NCI-H1048 (cell line): ENCODE data around the gene LIG3.
"Not testable (repeated sequence)": the region's sequence is repeated elsewhere in the genome, so short reads cannot be mapped to it uniquely, and the experiment has no call there.

Experiments used
- DNase-seq: peaks from one replicate; lab custom pipeline; 2025; lab: John Stamatoyannopoulos, UW

LIG3 gene

DNA sequence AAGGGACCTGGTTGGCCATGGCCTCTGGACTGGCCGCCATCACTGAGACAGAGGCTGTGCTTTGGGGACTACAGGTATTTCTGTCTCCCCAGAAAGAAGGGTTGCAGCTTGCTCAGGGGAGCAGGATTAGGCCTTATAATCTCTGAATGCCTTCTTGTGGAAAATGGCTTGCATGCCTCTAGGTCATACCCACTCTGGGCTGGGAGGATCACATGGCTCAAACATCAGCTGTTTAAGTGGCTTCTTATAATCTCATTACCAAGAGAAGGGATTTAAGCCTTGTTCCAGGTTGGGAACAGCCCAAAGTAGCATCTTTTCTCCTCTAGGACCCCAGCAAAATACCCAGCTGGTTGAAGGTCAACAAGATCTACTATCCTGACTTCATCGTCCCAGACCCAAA is 19.1 kb downstream of the LIG3 start:
- no peak for DNase-seq

DNA sequence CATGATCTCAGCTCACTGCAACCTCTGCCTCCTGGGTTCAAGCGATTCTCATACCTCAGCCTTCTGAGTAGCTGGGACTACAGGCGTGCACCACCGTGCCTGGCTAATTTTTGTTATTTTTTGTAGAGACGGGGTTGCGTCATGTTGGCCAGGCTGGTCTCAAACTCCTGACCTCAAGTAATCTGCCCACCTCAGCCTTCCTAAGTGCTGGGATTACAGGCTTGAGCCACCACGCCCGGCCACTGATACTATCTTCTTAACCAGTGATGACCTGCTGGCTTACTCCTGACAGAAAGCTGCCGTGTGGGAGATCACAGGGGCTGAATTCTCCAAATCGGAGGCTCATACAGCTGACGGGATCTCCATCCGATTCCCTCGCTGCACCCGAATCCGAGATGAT is 20.7 kb downstream of the LIG3 start:
- DNase-seq = not testable (repeated sequence)

- no peak for DNase-seq
Observed at GRCh38 chr17:35001549-35001948, 21.2 kb downstream of the LIG3 start.

- no peak for DNase-seq
Observed at GRCh38 chr17:35002876-35003551, 22.7 kb downstream of the LIG3 start.

DNA sequence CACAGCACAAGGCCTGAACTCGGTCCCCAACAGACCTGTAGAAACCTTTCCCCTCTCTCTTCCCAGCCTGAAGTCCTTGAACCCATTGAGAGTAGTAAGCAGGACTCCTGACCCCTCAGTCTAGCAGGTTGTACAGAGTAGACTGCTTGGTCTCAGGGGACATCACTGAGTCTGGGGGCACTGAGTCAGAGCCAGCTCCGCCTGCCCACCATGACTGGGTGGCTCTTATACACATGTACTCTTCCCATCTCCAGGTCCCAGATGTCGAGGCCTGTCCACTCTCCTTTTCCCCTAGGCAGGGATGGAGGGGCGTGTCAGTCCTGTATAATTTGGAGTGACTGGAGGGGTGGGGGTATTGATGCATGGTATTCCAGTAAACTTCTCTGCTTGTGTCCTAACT is 23.5 kb downstream of the LIG3 start:
- no peak for DNase-seq

DNA sequence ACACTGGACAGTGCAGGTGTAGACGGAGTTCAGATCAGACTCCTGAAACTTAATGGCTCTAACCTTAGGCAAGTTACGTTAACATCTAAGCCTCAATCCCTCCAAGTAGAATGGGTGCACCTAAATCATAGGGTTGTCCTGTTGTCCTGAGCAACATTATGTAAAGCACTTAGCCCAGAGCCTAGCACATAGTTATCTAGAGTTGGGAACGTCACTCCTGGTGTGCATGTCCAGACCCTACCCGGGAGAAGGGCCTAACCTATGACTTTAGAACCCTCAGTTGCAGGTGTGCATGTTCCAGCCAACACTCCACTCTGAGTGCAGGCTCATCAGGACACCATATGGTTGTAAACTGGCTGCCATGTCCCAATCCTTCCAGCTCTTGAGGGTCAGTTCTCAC is 26.0 kb downstream of the LIG3 start:
- DNase-seq = no peak

DNA sequence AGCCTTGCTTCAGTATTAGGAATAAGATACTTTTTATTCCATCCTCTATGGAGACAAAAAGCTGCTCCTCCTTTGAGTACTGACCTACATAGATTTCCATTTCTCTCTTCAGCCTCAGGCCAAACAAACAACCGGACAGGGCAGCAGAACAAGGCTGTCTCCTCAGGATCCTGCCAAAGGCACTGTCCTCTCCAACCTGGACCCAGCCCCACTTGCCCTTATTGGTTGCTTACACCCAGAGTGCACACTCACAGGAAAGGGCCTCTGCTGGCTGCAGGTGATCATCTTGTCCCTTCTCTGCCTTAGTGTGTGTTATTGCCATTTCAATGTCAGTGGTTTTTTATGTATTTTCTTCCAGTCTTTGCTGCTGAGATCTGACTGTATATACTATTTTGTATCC is 26.6 kb downstream of the LIG3 start:
- no peak for DNase-seq

DNA sequence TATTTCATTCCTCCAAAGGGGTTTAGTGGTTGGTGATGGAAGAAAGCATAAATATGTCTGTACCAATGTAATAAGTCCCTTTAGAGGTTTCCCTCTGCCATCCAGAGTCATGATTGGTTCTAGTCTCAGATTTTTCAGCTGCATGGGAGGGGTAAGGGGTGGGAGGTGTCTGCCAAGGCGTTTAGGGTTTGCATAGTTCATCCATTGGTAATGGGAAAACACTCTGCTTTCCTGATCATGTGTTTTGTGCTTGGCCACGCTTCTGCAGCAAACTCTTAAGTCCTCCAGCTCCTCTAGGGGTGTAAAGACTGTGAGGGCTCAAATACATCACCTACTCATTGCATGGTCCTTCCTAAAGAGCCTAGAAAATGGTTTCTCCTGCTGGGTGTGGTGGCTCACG is 29.8 kb downstream of the LIG3 start:
- DNase-seq = no peak

GRCh38 chr17:35011671-35012216 is 31.4 kb downstream of the LIG3 start:
- no peak for DNase-seq

DNA sequence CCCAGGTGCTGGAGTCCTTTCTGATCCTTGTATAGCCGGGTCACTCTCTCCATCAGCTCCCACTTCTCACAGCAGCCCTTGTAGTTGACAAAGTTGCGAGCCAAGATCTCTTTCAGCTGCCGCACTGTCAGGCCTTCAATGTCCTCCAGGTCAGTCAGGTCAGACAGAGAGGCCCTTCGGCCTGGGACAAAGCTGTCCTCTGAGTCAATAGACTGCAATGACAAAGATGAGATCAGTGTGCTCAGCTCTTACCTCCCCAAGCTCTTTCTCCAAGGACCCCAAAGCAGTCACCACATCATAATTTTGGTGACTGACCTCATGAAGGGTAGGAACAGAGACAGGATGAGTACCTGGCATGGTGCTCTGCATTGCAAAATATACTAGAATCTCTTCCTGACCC is 36.1 kb downstream of the LIG3 start:
- no peak for DNase-seq

GRCh38 chr17:35017021-35017420 is 36.7 kb downstream of the LIG3 start:
- DNase-seq = no peak

GRCh38 chr17:35018814-35019213 is 38.5 kb downstream of the LIG3 start:
- no peak for DNase-seq

DNA sequence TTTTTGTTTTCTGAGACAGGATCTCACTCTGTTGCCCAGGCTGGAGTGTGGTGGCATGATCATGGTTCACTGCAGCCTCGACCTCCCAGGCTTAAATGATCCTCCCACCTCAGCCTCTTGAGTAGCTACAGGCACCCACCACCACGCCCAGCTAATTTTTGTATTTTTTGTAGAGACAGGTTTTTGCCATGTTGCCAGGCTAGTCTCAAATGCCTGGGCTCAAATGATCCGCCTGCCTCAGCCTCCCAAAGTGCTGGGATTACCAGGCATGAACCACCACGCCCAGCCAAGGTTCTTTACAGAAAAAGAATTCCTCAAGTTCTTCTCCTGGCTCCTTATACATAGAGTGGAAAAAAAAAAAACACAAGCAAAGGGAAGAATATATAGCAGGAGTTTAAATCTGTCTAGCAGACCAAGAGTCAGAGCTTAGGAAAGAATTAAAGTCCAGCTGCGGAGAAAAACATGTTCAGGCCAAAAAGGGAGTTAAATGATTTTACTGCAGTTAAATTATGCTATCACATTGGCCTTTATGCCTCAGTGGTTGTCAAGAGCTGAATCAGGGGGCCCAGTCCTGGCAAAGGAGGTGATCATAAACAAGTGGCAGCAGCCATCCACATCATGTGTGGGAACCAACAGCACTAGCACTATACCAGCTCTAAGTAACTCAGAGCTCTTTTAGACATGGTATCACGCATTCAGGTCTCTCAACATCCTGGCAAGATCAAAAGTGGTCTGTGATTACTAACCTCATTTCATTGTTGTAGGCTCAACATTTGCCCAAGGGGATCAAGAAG is 39.3 kb downstream of the LIG3 start:
- DNase-seq = no peak

- no peak for DNase-seq
Observed at GRCh38 chr17:35021520-35022380, 41.4 kb downstream of the LIG3 start.

DNA sequence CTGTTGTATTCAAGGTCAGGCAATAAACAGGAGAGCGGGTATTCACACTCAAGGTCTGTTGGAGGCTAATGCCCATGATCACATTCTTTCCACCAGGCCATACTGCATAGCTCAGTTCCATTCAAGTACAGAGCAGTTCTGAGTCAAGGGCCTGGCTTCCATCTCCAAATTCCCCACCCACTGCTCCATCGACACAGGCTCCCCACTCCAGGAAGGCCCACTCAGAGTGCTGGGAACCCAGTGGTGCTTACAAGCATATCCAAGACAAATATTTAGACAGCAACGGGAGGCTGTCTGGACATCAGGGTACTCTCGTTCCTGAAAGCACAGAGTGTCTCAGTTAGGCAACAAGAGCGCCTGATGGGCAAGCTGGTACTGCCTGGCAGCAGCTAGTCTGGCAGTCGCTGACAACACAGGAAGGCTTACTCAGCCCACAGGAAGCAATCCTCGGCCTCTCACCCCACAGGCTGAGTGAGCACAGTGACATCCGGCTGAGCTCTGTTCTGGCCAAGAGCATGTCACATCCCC is 42.3 kb downstream of the LIG3 start:
- DNase-seq = no peak

GRCh38 chr17:35023538-35023937 is 43.2 kb downstream of the LIG3 start:
- DNase-seq = no peak

GRCh38 chr17:35025541-35025940 is 45.2 kb downstream of the LIG3 start:
- no peak for DNase-seq

DNA sequence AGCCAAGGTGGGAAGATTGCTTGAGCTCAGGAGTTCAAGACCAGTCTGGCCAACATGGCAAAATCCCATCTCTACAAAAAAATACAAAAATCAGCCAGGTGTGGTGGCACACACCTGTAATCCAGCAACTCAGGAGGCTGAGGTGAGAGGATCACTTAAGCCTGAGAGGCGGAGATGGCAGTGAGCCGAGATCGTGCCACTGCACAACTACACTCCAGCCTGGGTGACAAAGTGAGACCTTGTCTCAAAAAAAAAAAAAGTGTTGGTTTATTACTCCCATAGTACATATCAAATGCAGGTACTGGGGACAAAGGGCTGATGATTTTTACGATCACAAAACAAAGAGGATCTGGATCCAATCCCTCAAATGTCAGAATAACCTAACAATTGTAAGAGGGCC is 47.8 kb downstream of the LIG3 start:
- DNase-seq = not testable (repeated sequence)

- DNase-seq = no peak
Observed at GRCh38 chr17:35028531-35029262, 48.4 kb downstream of the LIG3 start.

GRCh38 chr17:35030780-35031179 is 50.5 kb downstream of the LIG3 start:
- DNase-seq = no peak

- no peak for DNase-seq
Observed at GRCh38 chr17:35038453-35038852, 58.1 kb downstream of the LIG3 start.

GRCh38 chr17:35041390-35041789 is 61.1 kb downstream of the LIG3 start:
- no peak for DNase-seq
